Esophagus muscularis mucosa (tissue), 3 donors: ENCODE measurements around the gene FCGR2B.
"Not testable (repeated sequence)": the region's sequence is repeated elsewhere in the genome, so short reads cannot be mapped to it uniquely, and the experiment has no call there.

Experiments
- CTCF ChIP-seq, 3 experiments: fragments of 200-600 bp in 2 of 3; fragments of 450-650 bp in 1 of 3; sonication (generic) in 2 of 3; IDR thresholded peaks; one replicate each; pipeline ENCODE4 v1.5.1; 2017 to 2019; ENCODE audit warnings: antibody characterized with exemption in 3 of 3, mild to moderate bottlenecking in 2 of 3, moderate library complexity in 1 of 3
- POLR2A ChIP-seq: fragments of 450-650 bp; IDR thresholded peaks from one replicate; pipeline ENCODE4 v1.6.1; 2017; ENCODE audit warnings: antibody characterized with exemption, moderate library complexity, mild to moderate bottlenecking, low read depth

DNA sequence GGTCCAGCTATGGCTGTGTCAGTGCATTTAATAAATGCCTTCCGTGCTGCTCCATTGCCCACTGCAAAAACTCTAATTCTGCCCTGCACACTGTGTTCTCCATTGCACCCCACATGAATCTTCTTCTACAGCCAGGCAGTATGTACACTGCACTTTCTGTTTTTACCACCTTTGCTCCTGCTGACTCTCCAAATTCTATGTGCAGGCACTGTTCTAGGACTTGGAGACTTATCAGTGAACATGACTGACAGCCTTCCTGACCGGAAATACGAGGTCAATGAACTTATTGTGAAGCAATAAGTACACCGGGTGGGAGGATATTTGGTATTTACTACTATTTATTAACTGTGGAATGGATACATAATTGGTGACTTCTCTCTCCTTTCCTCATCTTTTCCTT lies 1.7 kb downstream of the FCGR2B start:
- not testable (repeated sequence) for TF ChIP-seq CTCF (IDR thresholded peaks at IDR 0.05); POLR2A
